Keratinocyte (primary cell): ENCODE results near the gene KDM4B. TPM values are rescaled to one million over a fixed set of nuclear protein-coding genes. Genes with fewer than 3 reads are reported as not detected.

Experiments
- DNase-seq: peaks from one replicate; pipeline ENCODE4 v3.0.0-alpha.2; 2011; ENCODE audit warnings: low read depth, missing footprints, low spot score
- FAIRE-seq: peaks from 2 replicates; lab custom pipeline; 2011; peaks lifted over from hg19 to GRCh38; lab: Jason Lieb, UNC
- H2AFZ ChIP-seq: 2 replicates; pipeline ENCODE4 v1.6.0; 2012; ENCODE audit warnings: low read length, control low read depth, inconsistent platforms; ENCODE audit not compliant: control insufficient read depth
- H3K27ac ChIP-seq: 2 replicates; pipeline ENCODE4 v1.5.1; 2011; ENCODE audit warnings: low read length; ENCODE audit not compliant: control insufficient read depth, insufficient read depth
- H3K27me3 ChIP-seq: 3 replicates; pipeline ENCODE4 v1.6.0; 2011; ENCODE audit warnings: low read length; ENCODE audit not compliant: control insufficient read depth, insufficient read depth; ENCODE audit errors: extremely low read depth
- H3K36me3 ChIP-seq, 2 experiments: 2 replicates in 1 of 2; 3 replicates in 1 of 2; pipeline ENCODE4 v1.5.1; 2011; ENCODE audit warnings: low read length in 2 of 2, mild to moderate bottlenecking in 1 of 2; ENCODE audit not compliant: control insufficient read depth in 2 of 2, insufficient read depth in 2 of 2; ENCODE audit errors: extremely low read depth in 1 of 2
- H3K4me1 ChIP-seq: 3 replicates; pipeline ENCODE4 v1.5.1; 2011; ENCODE audit warnings: low read length; ENCODE audit not compliant: control insufficient read depth, insufficient read depth; ENCODE audit errors: extremely low read depth
- H3K4me2 ChIP-seq: 3 replicates; pipeline ENCODE4 v1.6.0; 2011; ENCODE audit warnings: low read depth, low read length; ENCODE audit not compliant: control insufficient read depth, insufficient read depth; ENCODE audit errors: extremely low read depth
- H3K4me3 ChIP-seq, 3 experiments: fragments of 200-600 bp in 1 of 3; sonication (generic) in 1 of 3; 2 replicates in 2 of 3; 3 replicates in 1 of 3; pipeline ENCODE4 v1.5.1; 2011 to 2016; ENCODE audit warnings: low read length in 3 of 3, mild to moderate bottlenecking in 3 of 3, control low read depth in 2 of 3, inconsistent platforms in 1 of 3, low read depth in 1 of 3, mixed read lengths in 1 of 3, mixed run types in 1 of 3, moderate library complexity in 1 of 3; ENCODE audit not compliant: control insufficient read depth in 2 of 3, insufficient read depth in 2 of 3; ENCODE audit errors: extremely low read depth in 1 of 3
- H3K79me2 ChIP-seq: 2 replicates; pipeline ENCODE4 v1.6.0; 2012; ENCODE audit warnings: low read length; ENCODE audit not compliant: control insufficient read depth, insufficient read depth
- H3K9ac ChIP-seq: 3 replicates; pipeline ENCODE4 v1.6.0; 2011; ENCODE audit warnings: low read length; ENCODE audit not compliant: control insufficient read depth, insufficient read depth; ENCODE audit errors: extremely low read depth
- H3K9me1 ChIP-seq: 3 replicates; pipeline ENCODE4 v1.6.0; 2011; ENCODE audit warnings: low read length; ENCODE audit not compliant: control insufficient read depth, insufficient read depth; ENCODE audit errors: extremely low read depth
- H3K9me3 ChIP-seq: 2 replicates; pipeline ENCODE4 v1.5.1; 2012; ENCODE audit warnings: low read depth, low read length; ENCODE audit not compliant: control insufficient read depth
- H4K20me1 ChIP-seq: 3 replicates; pipeline ENCODE4 v1.6.0; 2011; ENCODE audit warnings: low read length; ENCODE audit not compliant: control insufficient read depth, insufficient read depth; ENCODE audit errors: extremely low read depth
- CTCF ChIP-seq, 3 experiments: IDR thresholded peaks in 1 of 3; conservative IDR thresholded peaks in 1 of 3; optimal IDR thresholded peaks in 1 of 3; 2 replicates in 2 of 3; 3 replicates in 1 of 3; pipeline versions ENCODE3 to v1.5.1; 2011; ENCODE audit warnings: low read length in 3 of 3, mild to moderate bottlenecking in 3 of 3, moderate library complexity in 2 of 3, control low read depth in 1 of 3, inconsistent platforms in 1 of 3; ENCODE audit not compliant: insufficient read depth in 2 of 3; ENCODE audit errors: extremely low read depth in 1 of 3
- EZH2 ChIP-seq: IDR thresholded peaks from one replicate; pipeline ENCODE4 v1.6.1; 2012; ENCODE audit warnings: inconsistent platforms, mild to moderate bottlenecking, low read length, moderate library complexity
- dilution Hi-C: fragments of 300-500 bp; cut with MboI; formaldehyde crosslinking; loops from one replicate; pipeline ENCODE4 v1.7.0; 2020; ENCODE audit warnings: low sequenced_read_pairs; ENCODE audit not compliant: extremely low pct_ligation_motif_present
- polyA plus RNA-seq, 5 experiments: library from polyadenylated mRNA; depleted of rRNA in 3 of 5; stranded (reverse) in 3 of 5; stranded (forward) in 1 of 5; unstranded in 1 of 5; fragments of >200 nt; gene quantifications; 1 replicate in 1 of 5; 2 replicates in 3 of 5; 3 replicates in 1 of 5; pipeline versions ENCODE4 v1.2.1 to v1.2.3, GENCODE V29; 2011 to 2012; ENCODE audit warnings: missing spikeins in 2 of 5, low read depth in 1 of 5, low replicate concordance in 1 of 5

The KDM4B gene
- polyA plus RNA-seq, 1 donor (not counting 4 experiments of a cell fraction or from before 2014, with no cell fraction given): 6.2 TPM

- H3K9me3 ChIP-seq: no peaks in the 10 kb centered on the region
- H3K9ac ChIP-seq: no peak overlapping the region
- peaks cover 4% of the 10 kb centered on the region for H4K20me1 ChIP-seq
- H3K4me1 ChIP-seq: no peaks in the 10 kb centered on the region
- no peak overlapping the region for H3K4me2 ChIP-seq
- H3K36me3 ChIP-seq: peaks cover 5 to 31% of the 10 kb centered on the region in 2 experiments
- no peaks in the 10 kb centered on the region for H3K79me2 ChIP-seq
- no peak overlapping the region for H2AFZ ChIP-seq
- H3K4me3 ChIP-seq: no peak overlapping the region
- no peak overlapping the region for H3K27ac ChIP-seq
- TF ChIP-seq CTCF (optimal IDR thresholded peaks at IDR 0.05 in 1 of 3, IDR thresholded peaks at IDR 0.05 in 1 of 3, conservative IDR thresholded peaks at IDR 0.05 in 1 of 3; ENCODE audit: extremely low read depth in 1 of 3, insufficient read depth in 2 of 3, low read length in 3 of 3): no peak
- no peak for TF ChIP-seq EZH2
- no peaks in the 10 kb centered on the region for H3K9me1 ChIP-seq
- H3K27me3 ChIP-seq: no peaks in the 10 kb centered on the region
- FAIRE-seq (no peak), DNase-seq (no peak)
- dilution Hi-C loops: no loop called here
Observed at GRCh38 chr19:5079071-5079774, 110.3 kb downstream of the KDM4B start.

GRCh38 chr19:5080030-5080654 is 111.2 kb downstream of the KDM4B start:
- H3K4me2 ChIP-seq: no peak overlapping the region
- H3K4me1 ChIP-seq: no peaks in the 10 kb centered on the region
- peaks cover 4% of the 10 kb centered on the region for H4K20me1 ChIP-seq
- no peak overlapping the region for H2AFZ ChIP-seq
- no peak for DNase-seq
- no peak overlapping the region for H3K4me3 ChIP-seq
- dilution Hi-C loops: no loop called here
- no peaks in the 10 kb centered on the region for H3K79me2 ChIP-seq
- no peak overlapping the region for H3K9ac ChIP-seq
- no peak overlapping the region for H3K27ac ChIP-seq
- no peaks in the 10 kb centered on the region for H3K9me3 ChIP-seq
- no peak for FAIRE-seq
- H3K36me3 ChIP-seq: peaks cover 5 to 29% of the 10 kb centered on the region in 2 experiments
- TF ChIP-seq EZH2: no peak
- TF ChIP-seq CTCF (optimal IDR thresholded peaks at IDR 0.05 in 1 of 3, IDR thresholded peaks at IDR 0.05 in 1 of 3, conservative IDR thresholded peaks at IDR 0.05 in 1 of 3; ENCODE audit: extremely low read depth in 1 of 3, insufficient read depth in 2 of 3, low read length in 3 of 3): no peak
- H3K9me1 ChIP-seq: no peaks in the 10 kb centered on the region
- no peaks in the 10 kb centered on the region for H3K27me3 ChIP-seq
